ENCODE measurements around the gene NPIPB2. TPM values are rescaled to one million over a fixed set of nuclear protein-coding genes. Genes with fewer than 3 reads are reported as not detected.

The NPIPB2 gene
- total and polyA plus RNA-seq, 2 of the 8 experiments (the other 6 are each of a cell fraction or from before 2014, with no cell fraction given), result 7.5 to 8.3 TPM

DNA sequence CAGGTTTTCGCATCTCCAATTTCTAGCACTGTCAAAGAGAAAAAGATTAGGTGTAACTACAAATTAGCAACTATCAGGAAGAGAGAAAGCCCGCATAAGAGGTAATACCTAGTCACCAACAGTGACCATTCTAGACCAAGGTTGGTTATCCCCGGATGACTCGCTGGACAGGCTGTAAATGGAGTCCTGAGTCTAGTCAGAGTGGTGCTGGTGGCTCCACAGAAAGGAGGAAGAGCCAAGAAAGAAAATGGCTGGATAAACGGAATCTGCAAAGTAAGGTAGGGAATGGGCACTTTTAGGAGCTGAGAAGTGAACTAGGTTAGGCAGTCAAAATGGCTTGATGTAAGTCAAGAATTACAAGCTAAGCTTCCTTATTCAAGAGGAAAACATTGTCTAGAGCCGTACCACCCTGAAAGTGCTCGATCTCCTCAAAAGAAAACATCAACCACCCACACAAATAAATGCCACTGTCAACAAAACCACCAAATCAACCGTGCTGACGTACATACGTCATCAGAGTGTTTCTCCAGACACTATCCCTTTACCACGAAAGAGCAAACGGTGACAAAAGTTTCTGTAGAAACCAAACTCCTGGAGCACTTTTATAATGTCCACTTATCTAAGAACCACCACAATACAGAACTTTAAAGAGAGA is 28.3 kb downstream of the NPIPB2 start:
- peak overlapping the region; percentile 79 to 84 for H3K4me2 ChIP-seq (ENCODE audit: insufficient read depth in 1 of 2, low read depth in 2 of 2, low read length in 2 of 2)
- TF ChIP-seq KDM1A (IDR thresholded peaks at IDR 0.05; ENCODE audit: borderline replicate concordance, low read length) (no peak), TBP (IDR thresholded peaks at IDR 0.05; ENCODE audit: low read depth, low read length) (no peak), CREB1 (IDR thresholded peaks at IDR 0.05) (no peak), TCF12 (IDR thresholded peaks at IDR 0.05; ENCODE audit: low read depth, low read length) (no peak)
- TF ChIP-seq, protein P1, sequence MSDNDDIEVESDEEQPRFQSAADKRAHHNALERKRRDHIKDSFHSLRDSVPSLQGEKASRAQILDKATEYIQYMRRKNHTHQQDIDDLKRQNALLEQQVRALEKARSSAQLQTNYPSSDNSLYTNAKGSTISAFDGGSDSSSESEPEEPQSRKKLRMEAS (IDR thresholded peaks at IDR 0.05), result no peak
- no peak overlapping the region for H4K91ac ChIP-seq (replicated peaks; ENCODE audit: insufficient read length, low read length)
- no peak overlapping the region; a peak in 1 of 7 replicates for H3K9ac ChIP-seq (replicated peaks in 1 of 4; ENCODE audit: extremely low read depth in 1 of 4, low read depth in 3 of 4, low read length in 3 of 4)
- H2BK120ac ChIP-seq (replicated peaks; ENCODE audit: low read depth, low read length), result no peak overlapping the region
- H3K18ac ChIP-seq (ENCODE audit: extremely low read depth, low read length), result no peak overlapping the region
- H3K4me3 ChIP-seq (ENCODE audit: extremely low read depth in 1 of 4, insufficient read depth in 2 of 4, low read depth in 3 of 4, low read length in 4 of 4), result peak overlapping the region; percentile 4 to 99 (median 92); a peak in 5 of 8 replicates
- H2BK20ac ChIP-seq (ENCODE audit: low read length), result no peak overlapping the region
- ChIA-PET POLR2A (ENCODE audit: partially characterized antibody) (interaction anchor here (0.6 kb wide), 1 partner anchor 519 kb away, joined by 3 read pairs; no protein-coding TSS in a partner anchor), CTCF (ENCODE audit: partially characterized antibody) (interaction anchor here (0.8 kb wide), 1 partner anchor 8 kb away, joined by 3 read pairs; no protein-coding TSS in a partner anchor)
- H3K27ac ChIP-seq (ENCODE audit: low read depth, low read length), result no peak overlapping the region
- 0 out of 8 replicates have a peak, but pooled peaks cover 0 to 3% (median 0%) of the 10 kb centered on the region in 4 experiments for H3K36me3 ChIP-seq (ENCODE audit: control insufficient read depth in 2 of 4, insufficient read depth in 4 of 4, low read length in 3 of 4)
- DNase-seq (ENCODE audit: low read depth in 1 of 2, low spot score in 2 of 2) (no peak), FAIRE-seq (no peak)
- H3K79me2 ChIP-seq (ENCODE audit: control insufficient read depth in 1 of 2, insufficient read depth in 2 of 2, low read length in 2 of 2), result peaks cover 37 to 66% of the 10 kb centered on the region in 2 experiments
- H3K27me3 ChIP-seq (replicated peaks in 1 of 4; ENCODE audit: control insufficient read depth in 3 of 4, extremely low read depth in 1 of 4, insufficient read depth in 3 of 4, low read length in 3 of 4), result no peaks in the 10 kb centered on the region
- H2BK5ac ChIP-seq (ENCODE audit: low read depth, low read length), result no peak overlapping the region
- H3K23ac ChIP-seq (ENCODE audit: insufficient read length), result no peak overlapping the region
- peaks cover 20% of the 10 kb centered on the region in 2 experiments for H4K20me1 ChIP-seq (replicated peaks in 1 of 2; ENCODE audit: control insufficient read depth in 1 of 2, insufficient read depth in 2 of 2, low read length in 2 of 2)
- H3K56ac ChIP-seq (replicated peaks; ENCODE audit: insufficient read length, low read depth, low read length), result no peak overlapping the region
- H2AK5ac ChIP-seq (ENCODE audit: low read depth, low read length), result 0 out of 2 replicates have a peak overlapping the region, but pooled peaks have one; percentile 9
- H2BK12ac ChIP-seq (ENCODE audit: low read depth, low read length), result no peak overlapping the region
- no peaks in the 10 kb centered on the region for H3K79me1 ChIP-seq (ENCODE audit: low read depth, low read length)
- H2AFZ ChIP-seq (ENCODE audit: low read length), result no peak overlapping the region
- H3K14ac ChIP-seq (ENCODE audit: insufficient read length), result no peak overlapping the region
- no peak overlapping the region for H4K8ac ChIP-seq (ENCODE audit: extremely low read depth, insufficient read depth, low read length)
- H3K9me3 ChIP-seq (ENCODE audit: insufficient read depth in 2 of 2, low read depth in 1 of 2, low read length in 1 of 2), result no peaks in the 10 kb centered on the region
- peaks cover 0 to 10% (median 6%) of the 10 kb centered on the region in 4 experiments; a peak in 2 of 7 replicates for H3K4me1 ChIP-seq (replicated peaks in 1 of 4; ENCODE audit: control insufficient read depth in 3 of 4, insufficient read depth in 4 of 4, low read length in 3 of 4)
- no peak overlapping the region for H2BK15ac ChIP-seq (ENCODE audit: low read length)
- peaks cover 12% of the 10 kb centered on the region for H3K23me2 ChIP-seq (ENCODE audit: low read depth, low read length)
- 87% methylated on average over 12 of the region's 12 CpGs; no CpG with 5 or more reads in 1 of the 2 experiments for WGBS, 2 experiments (ENCODE audit: extremely low coverage in 1 of 2, insufficient coverage in 1 of 2, insufficient read length in 1 of 2, insufficient replicate concordance in 2 of 2, low coverage in 1 of 2, low lambda C conversion rate in 2 of 2, missing lambda C conversion rate in 1 of 2)
- H3K4ac ChIP-seq (replicated peaks; ENCODE audit: insufficient read length, low read depth, low read length), result no peak overlapping the region
- no peak overlapping the region for H4K5ac ChIP-seq (ENCODE audit: insufficient read length, low read depth, low read length)

Measured in H1 (cell line).